Measurements from ENCODE around the gene CCR9. TPM values are rescaled to one million over a fixed set of nuclear protein-coding genes. Genes with fewer than 3 reads are reported as not detected.

The CCR9 gene
- polyA plus RNA-seq, 3 donors, result not detected

DNA sequence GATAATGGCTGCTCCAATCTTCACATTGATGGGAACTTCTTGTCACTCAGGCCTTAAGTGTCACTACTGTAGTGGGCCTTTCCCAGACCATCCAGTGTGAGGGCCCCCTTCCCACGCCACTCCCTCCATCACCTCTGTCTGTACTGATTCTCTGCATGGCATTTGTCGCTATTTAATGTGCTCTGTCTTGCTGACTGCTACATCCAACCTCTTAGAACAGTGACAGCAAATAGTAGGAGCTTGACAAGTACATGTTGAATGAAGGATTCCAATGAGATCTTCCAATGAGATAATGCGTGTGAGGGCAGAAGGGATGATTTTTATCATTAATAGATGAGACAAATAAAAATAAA is 5.6 kb upstream of the CCR9 start:
- WGBS (ENCODE audit: insufficient coverage), result no CpG with 5 or more reads among the region's 3 CpGs
- Mint-ChIP-seq H3K36me3 (no peaks in the 10 kb centered on the region), H3K4me3 (no peak overlapping the region), H3K27me3 (ENCODE audit: low read depth in 3 of 3) (peaks cover 0 to 8% (median 3%) of the 10 kb centered on the region in 3 donors), H3K4me1 (no peaks in the 10 kb centered on the region), H3K27ac (no peak overlapping the region), H3K9me3 (no peaks in the 10 kb centered on the region)
- Histone ChIP-seq H3K4me2 (replicated peaks; ENCODE audit: extremely low read depth, low read length, poor library complexity, severe bottlenecking) (no peak overlapping the region), H3K9me3 (replicated peaks in 1 of 2; ENCODE audit: control insufficient read depth in 1 of 2, insufficient read depth in 1 of 2, low read length in 2 of 2) (no peaks in the 10 kb centered on the region), H3K4me3 (replicated peaks in 1 of 3; ENCODE audit: low read depth in 2 of 3, low read length in 3 of 3) (no peak overlapping the region), H3K9ac (ENCODE audit: insufficient read depth, low read length, poor library complexity, severe bottlenecking) (no peak overlapping the region), H4K20me1 (ENCODE audit: insufficient read depth, low read length) (no peaks in the 10 kb centered on the region), H3K27me3 (ENCODE audit: control insufficient read depth in 2 of 2, insufficient read depth in 2 of 2, low read length in 2 of 2) (no peaks in the 10 kb centered on the region), H3K27ac (ENCODE audit: low read depth in 1 of 2, low read length in 2 of 2) (no peak overlapping the region), H3K36me3 (replicated peaks in 1 of 2; ENCODE audit: control insufficient read depth in 1 of 2, insufficient read depth in 2 of 2, low read length in 2 of 2) (no peaks in the 10 kb centered on the region), H3K4me1 (ENCODE audit: control insufficient read depth in 1 of 2, insufficient read depth in 2 of 2, low read length in 2 of 2) (no peaks in the 10 kb centered on the region), H2AFZ (ENCODE audit: insufficient read depth, low read depth, low read length, poor library complexity, severe bottlenecking) (no peak overlapping the region), H3K79me2 (ENCODE audit: insufficient read depth, low read length) (no peaks in the 10 kb centered on the region)
- TF ChIP-seq, protein P1, sequence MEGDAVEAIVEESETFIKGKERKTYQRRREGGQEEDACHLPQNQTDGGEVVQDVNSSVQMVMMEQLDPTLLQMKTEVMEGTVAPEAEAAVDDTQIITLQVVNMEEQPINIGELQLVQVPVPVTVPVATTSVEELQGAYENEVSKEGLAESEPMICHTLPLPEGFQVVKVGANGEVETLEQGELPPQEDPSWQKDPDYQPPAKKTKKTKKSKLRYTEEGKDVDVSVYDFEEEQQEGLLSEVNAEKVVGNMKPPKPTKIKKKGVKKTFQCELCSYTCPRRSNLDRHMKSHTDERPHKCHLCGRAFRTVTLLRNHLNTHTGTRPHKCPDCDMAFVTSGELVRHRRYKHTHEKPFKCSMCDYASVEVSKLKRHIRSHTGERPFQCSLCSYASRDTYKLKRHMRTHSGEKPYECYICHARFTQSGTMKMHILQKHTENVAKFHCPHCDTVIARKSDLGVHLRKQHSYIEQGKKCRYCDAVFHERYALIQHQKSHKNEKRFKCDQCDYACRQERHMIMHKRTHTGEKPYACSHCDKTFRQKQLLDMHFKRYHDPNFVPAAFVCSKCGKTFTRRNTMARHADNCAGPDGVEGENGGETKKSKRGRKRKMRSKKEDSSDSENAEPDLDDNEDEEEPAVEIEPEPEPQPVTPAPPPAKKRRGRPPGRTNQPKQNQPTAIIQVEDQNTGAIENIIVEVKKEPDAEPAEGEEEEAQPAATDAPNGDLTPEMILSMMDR (IDR thresholded peaks at IDR 0.05), result no peak
- DNase-seq, result no peak
- intact Hi-C loops (cut with micrococcal nuclease), result no loop called here

GRCh38 chr3:45881078-45882022 is 5.0 kb upstream of the CCR9 start:
- no peaks in the 10 kb centered on the region for H3K9me3 Mint-ChIP-seq
- no peak overlapping the region for H3K27ac ChIP-seq (ENCODE audit: low read depth in 1 of 2, low read length in 2 of 2)
- no peaks in the 10 kb centered on the region for H3K9me3 ChIP-seq (replicated peaks in 1 of 2; ENCODE audit: control insufficient read depth in 1 of 2, insufficient read depth in 1 of 2, low read length in 2 of 2)
- no peak overlapping the region for H2AFZ ChIP-seq (ENCODE audit: insufficient read depth, low read depth, low read length, poor library complexity, severe bottlenecking)
- no peaks in the 10 kb centered on the region for H3K4me1 Mint-ChIP-seq
- H3K36me3 ChIP-seq (replicated peaks in 1 of 2; ENCODE audit: control insufficient read depth in 1 of 2, insufficient read depth in 2 of 2, low read length in 2 of 2), result no peaks in the 10 kb centered on the region
- H3K9ac ChIP-seq (ENCODE audit: insufficient read depth, low read length, poor library complexity, severe bottlenecking), result no peak overlapping the region
- no peaks in the 10 kb centered on the region for H3K27me3 ChIP-seq (ENCODE audit: control insufficient read depth in 2 of 2, insufficient read depth in 2 of 2, low read length in 2 of 2)
- H3K27me3 Mint-ChIP-seq (ENCODE audit: low read depth in 3 of 3), result peaks cover 0 to 8% (median 3%) of the 10 kb centered on the region in 3 donors
- 59% methylated on average over 3 of the region's 8 CpGs for WGBS (ENCODE audit: insufficient coverage)
- H3K4me3 ChIP-seq (replicated peaks in 1 of 3; ENCODE audit: low read depth in 2 of 3, low read length in 3 of 3), result no peak overlapping the region
- TF ChIP-seq, protein P1 (IDR thresholded peaks at IDR 0.05), result no peak
- H3K79me2 ChIP-seq (ENCODE audit: insufficient read depth, low read length), result no peaks in the 10 kb centered on the region
- no peak overlapping the region for H3K4me3 Mint-ChIP-seq
- H3K36me3 Mint-ChIP-seq, result no peaks in the 10 kb centered on the region
- no peaks in the 10 kb centered on the region for H3K4me1 ChIP-seq (ENCODE audit: control insufficient read depth in 1 of 2, insufficient read depth in 2 of 2, low read length in 2 of 2)
- no peaks in the 10 kb centered on the region for H4K20me1 ChIP-seq (ENCODE audit: insufficient read depth, low read length)
- intact Hi-C loops (cut with micrococcal nuclease), result no loop called here
- H3K4me2 ChIP-seq (replicated peaks; ENCODE audit: extremely low read depth, low read length, poor library complexity, severe bottlenecking), result no peak overlapping the region
- DNase-seq, result no peak
- no peak overlapping the region for H3K27ac Mint-ChIP-seq

All from CD14-positive monocyte (primary cell).